NCI-H2107 treated with DMSO at 0.1 percent for 48 hours (cell line): ENCODE measurements around the gene VPS13A.
"Not testable (repeated sequence)": the region's sequence is repeated elsewhere in the genome, so short reads cannot be mapped to it uniquely, and the experiment has no call there.

Experiments
- DNase-seq: peaks from one replicate; lab custom pipeline; 2025; ENCODE audit not compliant: unreplicated experiment; lab: John Stamatoyannopoulos, UW

VPS13A gene

GRCh38 chr9:77293949-77294348, 116.6 kb downstream of the VPS13A start:
- no peak for DNase-seq

DNA sequence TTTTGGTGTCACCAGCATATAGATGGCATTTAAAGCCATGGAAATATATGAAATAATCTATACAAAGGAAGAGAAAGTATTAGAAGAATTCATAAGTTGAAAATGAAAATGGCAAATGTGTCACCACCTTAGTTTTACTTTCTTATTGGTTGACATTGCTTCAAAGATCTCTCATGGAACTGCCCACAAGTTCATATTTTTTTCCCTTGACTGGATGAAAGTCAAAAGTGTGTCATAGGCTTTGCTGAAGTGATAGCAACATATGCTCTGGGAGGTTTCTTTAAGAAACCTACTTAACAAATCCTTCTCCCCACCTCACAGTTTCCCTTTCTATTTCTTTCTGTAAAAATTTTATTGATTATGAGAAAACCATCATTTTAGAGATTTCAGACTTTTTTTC, 127.2 kb downstream of the VPS13A start:
- no peak for DNase-seq

GRCh38 chr9:77305622-77306400, 128.5 kb downstream of the VPS13A start:
- DNase-seq = no peak

GRCh38 chr9:77307166-77307565, 129.8 kb downstream of the VPS13A start:
- no peak for DNase-seq

DNA sequence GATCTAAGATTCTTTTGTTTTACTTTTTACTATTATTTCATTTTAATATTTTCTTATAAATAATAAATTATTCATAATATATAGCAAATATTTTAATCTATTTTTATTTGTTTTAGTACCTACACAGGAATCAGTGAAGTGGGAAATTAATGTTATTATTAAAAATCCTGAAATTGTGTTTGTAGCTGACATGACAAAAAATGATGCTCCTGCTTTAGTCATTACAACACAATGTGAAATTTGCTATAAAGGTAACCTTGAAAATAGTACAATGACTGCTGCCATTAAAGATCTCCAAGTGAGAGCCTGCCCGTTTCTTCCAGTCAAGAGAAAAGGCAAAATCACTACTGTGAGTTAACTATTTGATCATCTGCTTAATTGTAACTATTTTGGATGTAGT, 138.7 kb downstream of the VPS13A start:
- no peak for DNase-seq

DNA sequence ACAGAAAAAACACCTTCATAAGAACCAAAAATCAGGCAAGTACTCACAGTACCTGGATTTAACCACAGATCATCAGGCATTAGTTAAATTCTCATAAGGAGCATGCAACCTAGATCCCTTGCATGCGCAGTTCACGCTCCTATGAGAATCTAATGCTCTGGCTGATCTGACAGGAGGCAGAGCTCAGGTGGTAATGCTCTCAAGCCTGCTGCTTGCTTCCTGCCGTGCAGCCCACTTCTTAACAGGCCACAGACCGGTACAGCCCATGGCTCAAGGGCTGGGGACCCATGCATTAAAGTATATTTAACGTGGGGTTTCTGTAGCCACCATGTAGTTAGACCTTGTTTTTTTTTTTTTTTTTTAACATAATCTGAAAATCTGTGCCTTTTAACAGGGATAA, 147.7 kb downstream of the VPS13A start:
- no peak for DNase-seq

DNA sequence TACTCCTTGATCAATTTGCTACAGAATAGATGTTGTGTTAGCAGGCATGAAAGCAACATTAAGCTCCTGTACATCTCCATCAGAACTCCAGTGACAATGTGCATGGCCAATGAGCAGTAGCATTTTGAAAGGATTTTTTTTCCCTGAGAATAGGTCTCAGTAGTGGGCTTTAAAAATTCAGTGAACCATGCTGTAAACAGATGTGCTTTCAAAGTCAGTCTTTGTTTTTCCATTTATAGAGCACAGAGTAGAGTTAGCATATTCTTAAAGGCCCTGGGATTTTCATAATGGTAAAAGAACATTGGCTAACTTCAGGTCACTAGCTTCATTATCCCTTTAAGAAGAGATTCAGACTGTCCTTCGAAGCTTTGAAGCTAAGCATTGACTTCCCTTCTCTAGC, 150.8 kb downstream of the VPS13A start:
- DNase-seq = no peak

- no peak for DNase-seq
Measured at GRCh38 chr9:77370064-77370463, 192.7 kb downstream of the VPS13A start.

- DNase-seq = no peak
Measured at GRCh38 chr9:77374266-77374665, 196.9 kb downstream of the VPS13A start.

- no peak for DNase-seq
Measured at GRCh38 chr9:77375956-77376532, 198.7 kb downstream of the VPS13A start.

- no peak for DNase-seq
Measured at GRCh38 chr9:77384406-77384805, 207.1 kb downstream of the VPS13A start.

GRCh38 chr9:77386187-77386586, 208.9 kb downstream of the VPS13A start:
- DNase-seq = no peak

DNA sequence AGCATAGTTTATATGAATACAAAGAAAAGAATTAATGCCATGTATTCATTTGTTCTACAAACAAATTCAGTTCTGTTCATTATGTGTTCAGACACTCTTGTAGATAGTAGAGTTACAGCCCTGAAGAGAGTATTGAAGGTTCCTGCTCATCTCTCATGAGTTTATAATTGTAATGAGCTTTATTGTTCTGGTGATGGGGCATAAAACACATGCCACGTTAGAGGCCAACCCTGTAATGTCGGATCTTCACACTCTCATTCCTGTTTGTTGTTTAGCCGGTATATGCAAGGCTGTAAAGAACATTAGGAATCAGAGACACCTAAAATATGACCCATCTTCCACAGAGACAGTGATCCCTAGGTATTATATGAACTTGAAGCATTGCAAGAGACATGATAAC, 214.5 kb downstream of the VPS13A start:
- no peak for DNase-seq

GRCh38 chr9:77392328-77392727, 215.0 kb downstream of the VPS13A start:
- DNase-seq = no peak

DNA sequence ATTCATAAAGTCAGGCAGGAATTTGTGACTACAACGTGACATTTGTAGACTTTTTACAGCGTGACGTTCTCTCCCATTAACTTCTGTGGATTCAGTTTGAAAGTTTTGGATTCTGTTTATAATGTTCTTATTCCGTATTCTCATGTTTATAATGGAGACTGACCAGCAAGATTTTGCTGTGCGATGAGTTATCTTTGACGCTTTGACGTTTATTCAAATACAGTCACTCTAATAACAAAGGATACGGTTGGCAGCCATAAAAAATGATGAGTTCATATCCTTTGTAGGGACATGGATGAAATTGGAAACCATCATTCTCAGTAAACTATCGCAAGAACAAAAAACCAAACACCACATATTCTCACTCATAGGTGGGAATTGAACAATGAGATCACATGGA, 221.2 kb downstream of the VPS13A start:
- DNase-seq = not testable (repeated sequence)

- DNase-seq = no peak
Measured at GRCh38 chr9:77399964-77400363, 222.6 kb downstream of the VPS13A start.

- DNase-seq = no peak
Measured at GRCh38 chr9:77402286-77402685, 225.0 kb downstream of the VPS13A start.

DNA sequence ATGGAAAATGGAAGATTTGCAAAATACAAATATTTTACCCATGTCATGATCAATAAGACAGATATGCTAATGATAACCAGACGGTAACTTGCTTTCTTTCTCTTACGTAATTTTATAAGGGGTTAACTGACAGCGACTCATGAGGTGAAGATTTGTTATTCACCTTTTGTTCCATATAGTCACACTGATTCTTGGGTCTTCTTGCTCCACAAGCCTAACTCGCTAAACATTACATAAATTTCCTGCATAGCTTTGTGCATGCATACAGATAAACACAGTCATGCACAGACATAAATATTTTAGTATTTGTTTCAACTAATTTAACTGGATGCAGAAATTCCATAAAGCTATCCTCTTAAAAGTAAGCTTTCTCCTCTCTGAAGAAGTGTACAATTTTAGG, 225.9 kb downstream of the VPS13A start:
- DNase-seq = no peak

DNA sequence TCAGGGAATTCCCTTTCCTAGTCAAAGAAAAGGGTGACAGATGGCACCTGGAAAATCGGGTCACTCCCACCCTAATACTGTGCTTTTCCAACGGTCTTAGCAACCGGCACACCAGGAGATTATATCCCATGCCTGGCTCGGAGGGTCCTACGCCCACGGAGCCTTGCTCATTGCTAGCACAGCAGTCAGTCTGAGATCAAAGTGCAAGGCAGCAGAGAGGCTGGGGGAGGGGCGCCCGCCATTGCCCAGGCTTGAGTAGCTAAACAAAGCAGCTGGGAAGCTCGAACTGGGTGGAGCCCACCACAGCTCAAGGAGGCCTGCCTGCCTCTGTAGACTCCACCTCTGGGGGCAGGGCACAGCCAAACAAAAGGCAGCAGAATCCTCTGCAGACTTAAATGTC, 231.2 kb downstream of the VPS13A start:
- DNase-seq = not testable (repeated sequence)

- no peak for DNase-seq
Measured at GRCh38 chr9:77417566-77417965, 240.2 kb downstream of the VPS13A start.

DNA sequence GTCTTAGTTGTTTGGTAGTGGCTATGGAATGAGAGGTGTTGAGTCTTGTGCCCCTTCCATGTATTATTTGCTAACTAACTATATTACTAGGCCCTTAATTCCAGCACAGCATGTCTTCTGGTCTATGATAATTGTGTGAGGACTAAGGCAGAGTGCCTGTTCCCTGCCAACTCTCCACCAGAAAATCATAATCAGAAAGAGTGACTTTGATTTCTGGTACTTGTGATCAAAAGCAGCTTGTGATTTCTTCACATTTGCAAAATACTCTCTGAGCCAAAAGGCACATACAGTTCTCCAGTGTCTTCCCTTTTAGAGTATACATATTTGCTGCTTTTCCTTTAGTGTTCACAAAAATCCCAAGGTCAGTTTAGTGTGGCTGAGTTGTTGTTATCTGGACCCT, 240.9 kb downstream of the VPS13A start:
- no peak for DNase-seq

- DNase-seq = no peak
Measured at GRCh38 chr9:77420641-77421040, 243.3 kb downstream of the VPS13A start.
